KMS-11 (cell line): ENCODE measurements around the gene PDE4D.

Experiments
- H2AFZ ChIP-seq: fragments of 200-600 bp; sonication (generic); 2 replicates; pipeline ENCODE4 v1.6.1; 2016; ENCODE audit warnings: antibody characterized with exemption, mixed run types, low read depth
- H3K27ac ChIP-seq: fragments of 200-600 bp; sonication (generic); 2 replicates; pipeline ENCODE4 v1.6.1; 2016; ENCODE audit warnings: mild to moderate bottlenecking, mixed run types
- H3K27me3 ChIP-seq: fragments of 200-600 bp; sonication (generic); 2 replicates; pipeline ENCODE4 v1.6.1; 2017; ENCODE audit warnings: mild to moderate bottlenecking, low read depth, mixed run types, moderate library complexity; ENCODE audit not compliant: insufficient read depth
- H3K36me3 ChIP-seq: fragments of 200-600 bp; sonication (generic); 2 replicates; pipeline ENCODE4 v1.6.1; 2017; ENCODE audit warnings: mild to moderate bottlenecking, mixed run types; ENCODE audit not compliant: insufficient read depth
- H3K4me1 ChIP-seq: fragments of 200-600 bp; sonication (generic); 2 replicates; pipeline ENCODE4 v1.6.1; 2016; ENCODE audit warnings: mild to moderate bottlenecking, low read depth, mixed run types; ENCODE audit not compliant: poor library complexity, severe bottlenecking
- H3K4me2 ChIP-seq: fragments of 200-600 bp; sonication (generic); 2 replicates; pipeline ENCODE4 v1.7.0; 2016; ENCODE audit warnings: mild to moderate bottlenecking, mixed run types
- H3K4me3 ChIP-seq: fragments of 200-600 bp; sonication (generic); IDR thresholded peaks from 2 replicates; pipeline ENCODE4 v1.6.1; 2017; ENCODE audit warnings: low read depth, low read length, mixed read lengths; ENCODE audit not compliant: insufficient read depth
- H3K79me2 ChIP-seq: fragments of 200-600 bp; sonication (generic); 2 replicates; pipeline ENCODE4 v1.6.1; 2016; ENCODE audit warnings: low read depth, mixed run types; ENCODE audit not compliant: insufficient read depth
- H3K9ac ChIP-seq: fragments of 200-600 bp; sonication (generic); 2 replicates; pipeline ENCODE4 v1.6.1; 2016; ENCODE audit warnings: mild to moderate bottlenecking, mixed run types
- H4K20me1 ChIP-seq: fragments of 200-600 bp; sonication (generic); 2 replicates; pipeline ENCODE4 v1.6.1; 2016; ENCODE audit warnings: mild to moderate bottlenecking, mixed run types; ENCODE audit not compliant: insufficient read depth
- CTCF ChIP-seq: fragments of 200-600 bp; sonication (generic); conservative IDR thresholded peaks from 2 replicates; pipeline ENCODE4 v1.6.1; 2017; ENCODE audit warnings: low read depth, mild to moderate bottlenecking, antibody characterized with exemption, low read length, moderate library complexity, mixed read lengths

PDE4D gene

GRCh38 chr5:59554501-59554900, 339.0 kb downstream of the PDE4D start:
- Histone ChIP-seq H3K4me1 (peaks cover 13% of the 10 kb centered on the region), H3K79me2 (no peaks in the 10 kb centered on the region), H3K4me3 (no peak overlapping the region), H3K9ac (no peak overlapping the region), H3K27me3 (no peaks in the 10 kb centered on the region), H3K4me2 (no peak overlapping the region), H4K20me1 (no peaks in the 10 kb centered on the region), H2AFZ (no peak overlapping the region), H3K27ac (no peak overlapping the region), H3K36me3 (no peaks in the 10 kb centered on the region)
- no peak for TF ChIP-seq CTCF

- Histone ChIP-seq H2AFZ (no peak overlapping the region), H3K79me2 (no peaks in the 10 kb centered on the region), H3K27me3 (no peaks in the 10 kb centered on the region), H3K27ac (no peak overlapping the region), H3K9ac (no peak overlapping the region), H3K4me3 (no peak overlapping the region), H3K4me2 (no peak overlapping the region), H3K4me1 (peaks cover 13% of the 10 kb centered on the region), H4K20me1 (no peaks in the 10 kb centered on the region), H3K36me3 (no peaks in the 10 kb centered on the region)
- no peak for TF ChIP-seq CTCF
Measured at GRCh38 chr5:59553992-59554391, 339.5 kb downstream of the PDE4D start.

DNA sequence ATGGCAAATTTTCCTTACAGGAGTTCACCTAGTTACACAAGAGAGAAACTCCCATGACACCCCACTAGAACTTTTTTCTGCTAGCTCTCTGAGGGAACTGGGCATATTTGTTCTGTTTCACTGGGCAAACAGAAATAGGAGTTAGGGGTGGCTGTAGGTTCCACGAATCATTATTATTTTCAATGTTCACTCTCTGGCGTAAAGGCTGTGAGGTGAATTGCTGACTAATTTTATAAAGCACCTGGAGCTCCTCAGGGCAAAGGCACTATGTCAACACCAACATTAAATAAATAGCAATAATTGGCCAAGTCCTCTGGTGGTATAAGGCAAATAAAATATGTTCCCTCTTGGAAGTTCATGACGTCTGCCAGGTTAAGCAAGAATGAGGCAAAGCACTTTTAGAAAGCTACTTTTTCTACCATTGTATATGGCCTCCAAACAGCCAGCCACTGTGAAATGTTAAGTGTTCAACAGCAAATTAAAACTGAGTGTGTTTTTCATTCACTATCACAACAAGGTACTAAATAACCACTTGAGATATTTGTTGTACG, 344.6 kb downstream of the PDE4D start:
- Histone ChIP-seq H3K4me1 (no peaks in the 10 kb centered on the region), H3K36me3 (no peaks in the 10 kb centered on the region), H3K27ac (no peak overlapping the region), H3K79me2 (no peaks in the 10 kb centered on the region), H4K20me1 (no peaks in the 10 kb centered on the region), H3K4me2 (no peak overlapping the region), H3K27me3 (no peaks in the 10 kb centered on the region), H2AFZ (no peak overlapping the region), H3K9ac (no peak overlapping the region), H3K4me3 (no peak overlapping the region)
- no peak for TF ChIP-seq CTCF

- Histone ChIP-seq H3K4me1 (no peaks in the 10 kb centered on the region), H4K20me1 (no peaks in the 10 kb centered on the region), H3K27me3 (no peaks in the 10 kb centered on the region), H2AFZ (no peak overlapping the region), H3K79me2 (no peaks in the 10 kb centered on the region), H3K4me3 (no peak overlapping the region), H3K27ac (no peak overlapping the region), H3K4me2 (no peak overlapping the region), H3K9ac (no peak overlapping the region), H3K36me3 (no peaks in the 10 kb centered on the region)
- no peak for TF ChIP-seq CTCF
Measured at GRCh38 chr5:59547731-59548130, 345.8 kb downstream of the PDE4D start.
